GM23248 (cell line): ENCODE results near the gene SNX9.

Experiments
- EZH2 ChIP-seq: fragments of 200-600 bp; sonication (generic); IDR thresholded peaks from 2 replicates; pipeline ENCODE4 v1.6.1; 2018; ENCODE audit warnings: antibody characterized with exemption, mild to moderate bottlenecking; ENCODE audit not compliant: insufficient read depth, poor library complexity, severe bottlenecking
- EZH2phosphoT487 ChIP-seq: fragments of 200-600 bp; sonication (generic); IDR thresholded peaks from 2 replicates; pipeline ENCODE4 v1.6.1; 2018; ENCODE audit warnings: antibody characterized with exemption, moderate library complexity, mild to moderate bottlenecking, low read depth; ENCODE audit not compliant: insufficient read depth

DNA sequence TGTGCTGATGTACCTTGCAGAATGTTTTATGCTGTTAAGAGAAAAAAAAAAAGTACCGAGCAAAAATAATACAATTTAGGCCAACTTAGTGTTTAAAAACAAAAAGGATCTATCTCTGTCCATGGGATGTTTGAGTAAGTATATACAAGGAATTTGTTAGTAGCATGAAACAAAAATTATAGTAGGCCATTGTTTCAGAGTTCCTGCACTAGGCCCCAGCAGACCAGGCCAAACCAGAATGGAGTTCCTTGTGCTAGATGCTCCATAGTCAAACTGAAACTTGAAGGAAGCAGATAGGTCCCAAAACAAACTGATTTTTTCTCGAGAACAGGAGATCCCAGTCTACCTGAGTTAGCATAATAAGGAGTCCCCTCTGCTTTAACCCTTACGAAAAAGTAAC is 72.5 kb downstream of the SNX9 start:
- TF ChIP-seq EZH2: no peak
- no peak for TF ChIP-seq EZH2phosphoT487
